Right cardiac atrium (tissue), 5 donors: ENCODE results near the gene ARL4D. TPM values are rescaled to one million over a fixed set of nuclear protein-coding genes. Genes with fewer than 3 reads are reported as not detected.
A peak's percentile ranks its signal among the peaks of the same experiment; 100 is the strongest.

Experiments
- ATAC-seq, 2 donors: fragments of 200-7000 bp; cut with Tn5 transposase; one replicate each; pipeline versions ENCODE4 v1.8.0 to v1.9.1; 2020; ENCODE audit warnings: moderate library complexity in 2 of 2, mild to moderate bottlenecking in 1 of 2
- DNase-seq, 3 donors: peaks; one replicate each; pipeline ENCODE4 v3.0.0-alpha.2; 2020
- H3K27ac ChIP-seq: one replicate; pipeline ENCODE4 v1.5.1; 2013; ENCODE audit warnings: mild to moderate bottlenecking, low read length, control low read depth, moderate library complexity
- H3K27me3 ChIP-seq: one replicate; pipeline ENCODE4 v1.6.1; 2013; ENCODE audit not compliant: control insufficient read depth, insufficient read depth
- H3K4me1 ChIP-seq: one replicate; pipeline ENCODE4 v1.6.1; 2013; ENCODE audit warnings: low read length; ENCODE audit not compliant: control insufficient read depth, insufficient read depth
- H3K4me3 ChIP-seq: one replicate; pipeline ENCODE4 v1.5.1; 2013; ENCODE audit warnings: low read length, control low read depth
- H3K9me3 ChIP-seq: one replicate; pipeline ENCODE4 v1.6.1; 2013; ENCODE audit warnings: low read length; ENCODE audit not compliant: control insufficient read depth
- WGBS: extraction: QIAGEN DNeasy Blood & Tissue Kit; methylation state at CpG from one replicate; pipeline ENCODE4 v1.1.7; 2013; 5-methylcytosine and 5-hydroxymethylcytosine counted together
- intact Hi-C, 4 donors: fragments of 100-400 bp; cut with DNase I; formaldehyde crosslinking; loops; one replicate each; pipeline versions ENCODE4 v1.11.0 to v1.14.0; 2022 to 2023
- polyA plus RNA-seq: library from polyadenylated mRNA; stranded (reverse); fragments of 200-250 nt; gene quantifications from one replicate; pipeline ENCODE4 v1.2.3, GENCODE V29; 2013
- total RNA-seq, 4 donors: library from RNA; stranded (reverse); fragmentation: NEBNext Ultra II Directional; extraction: Animal tissue kit (Norgen Biotek cat#: 25700); gene quantifications; one replicate each; pipeline ENCODE4 v1.2.1, GENCODE V29; 2021
- donor health status: healthy with polysubstance abuse.
- donor health status: DM: no; HTN: yes; CAD: no.
- donor health status: DM: no; HTN: no; CAD: no.
- donor health status: DM: no; HTN: yes; CAD: no; lungs with severe emphysema.
- donor health status: DM: yes; HTN: yes; CAD: no.

ARL4D gene
- total and polyA plus RNA-seq, 5 donors = 10.8 to 24.5 (median 16.2) TPM

GRCh38 chr17:43399839-43400328, 1.1 kb downstream of the ARL4D start:
- ATAC-seq (peak; percentile 16 to 27), DNase-seq (peak; percentile 42 to 72 (median 70))
- Histone ChIP-seq H3K4me3 (peak overlapping the region; percentile 82), H3K27me3 (no peaks in the 10 kb centered on the region), H3K4me1 (peaks cover 4% of the 10 kb centered on the region), H3K27ac (no peak overlapping the region), H3K9me3 (no peaks in the 10 kb centered on the region)
- 37% methylated on average over 28 of the region's 28 CpGs for WGBS
- intact Hi-C loops = no loop called here

GRCh38 chr17:43400943-43401717, 2.3 kb downstream of the ARL4D start:
- intact Hi-C loops = no loop called here
- Histone ChIP-seq H3K27ac (no peak overlapping the region), H3K27me3 (no peaks in the 10 kb centered on the region), H3K4me3 (peak overlapping the region; percentile 82), H3K4me1 (peaks cover 4% of the 10 kb centered on the region), H3K9me3 (no peaks in the 10 kb centered on the region)
- WGBS = 50% methylated on average over 4 of the region's 4 CpGs
- DNase-seq = peak in 1 of 3 donors; percentile 40
- peak; percentile 9 to 23 for ATAC-seq

- no peak for DNase-seq
- H3K4me1 ChIP-seq = peaks cover 4% of the 10 kb centered on the region
- no peak overlapping the region for H3K4me3 ChIP-seq
- H3K9me3 ChIP-seq = no peaks in the 10 kb centered on the region
- intact Hi-C loops = no loop called here
- no peaks in the 10 kb centered on the region for H3K27me3 ChIP-seq
- no peak for ATAC-seq
- H3K27ac ChIP-seq = no peak overlapping the region
- WGBS = 78% methylated on average over 6 of the region's 6 CpGs
Observed at GRCh38 chr17:43402078-43402477, 3.3 kb downstream of the ARL4D start.

GRCh38 chr17:43402567-43402966, 3.8 kb downstream of the ARL4D start:
- WGBS = 73% methylated on average over 3 of the region's 3 CpGs
- intact Hi-C loops = no loop called here
- Histone ChIP-seq H3K4me3 (no peak overlapping the region), H3K27ac (no peak overlapping the region), H3K4me1 (peaks cover 4% of the 10 kb centered on the region), H3K9me3 (no peaks in the 10 kb centered on the region), H3K27me3 (no peaks in the 10 kb centered on the region)
- no peak for DNase-seq
- no peak for ATAC-seq

GRCh38 chr17:43403846-43404245, 5.1 kb downstream of the ARL4D start:
- H3K27ac ChIP-seq = no peak overlapping the region
- no peaks in the 10 kb centered on the region for H3K27me3 ChIP-seq
- ATAC-seq = peak; percentile 50 to 62
- no peak for DNase-seq
- intact Hi-C loops = no loop called here
- no peaks in the 10 kb centered on the region for H3K9me3 ChIP-seq
- no peak overlapping the region for H3K4me3 ChIP-seq
- WGBS = 36% methylated on average over 5 of the region's 5 CpGs
- H3K4me1 ChIP-seq = peaks cover 4% of the 10 kb centered on the region

- no peak overlapping the region for H3K27ac ChIP-seq
- H3K4me3 ChIP-seq = no peak overlapping the region
- DNase-seq (no peak), ATAC-seq (no peak)
- H3K27me3 ChIP-seq = no peaks in the 10 kb centered on the region
- intact Hi-C loops = no loop called here
- peaks cover 8% of the 10 kb centered on the region for H3K4me1 ChIP-seq
- H3K9me3 ChIP-seq = no peaks in the 10 kb centered on the region
Observed at GRCh38 chr17:43405861-43406260, 7.1 kb downstream of the ARL4D start.

- H3K27me3 ChIP-seq = no peaks in the 10 kb centered on the region
- no peak overlapping the region for H3K4me3 ChIP-seq
- intact Hi-C loops = no loop called here
- DNase-seq (no peak), ATAC-seq (peak; percentile 43 to 46)
- H3K9me3 ChIP-seq = no peaks in the 10 kb centered on the region
- WGBS = 49% methylated on average over 10 of the region's 10 CpGs
- peaks cover 16% of the 10 kb centered on the region for H3K4me1 ChIP-seq
- H3K27ac ChIP-seq = no peak overlapping the region
Observed at GRCh38 chr17:43406676-43407645, 8.2 kb downstream of the ARL4D start.

GRCh38 chr17:43409131-43409530, 10.3 kb downstream of the ARL4D start:
- Histone ChIP-seq H3K27ac (no peak overlapping the region), H3K9me3 (no peaks in the 10 kb centered on the region), H3K4me1 (peaks cover 14% of the 10 kb centered on the region), H3K4me3 (no peak overlapping the region), H3K27me3 (no peaks in the 10 kb centered on the region)
- DNase-seq (no peak), ATAC-seq (no peak)
- WGBS = 69% methylated on average over 3 of the region's 3 CpGs
- intact Hi-C loops = no loop called here

- Histone ChIP-seq H3K4me3 (no peak overlapping the region), H3K27me3 (no peaks in the 10 kb centered on the region), H3K27ac (peak overlapping the region; percentile 42), H3K9me3 (no peaks in the 10 kb centered on the region), H3K4me1 (peaks cover 14% of the 10 kb centered on the region)
- WGBS = 52% methylated on average over 6 of the region's 6 CpGs
- ATAC-seq = peak; percentile 70 to 89
- intact Hi-C loops = no loop called here
- peak in 2 of 3 donors; percentile 54 to 78 for DNase-seq
Observed at GRCh38 chr17:43410557-43411368, 12.0 kb downstream of the ARL4D start.

- no peak overlapping the region for H3K27ac ChIP-seq
Observed at GRCh38 chr17:43411369-43411677, 12.5 kb downstream of the ARL4D start.

More at GRCh38 chr17:43411369-43411677, 12.5 kb downstream of the ARL4D start:
- ATAC-seq (no peak), DNase-seq (no peak)
- Histone ChIP-seq H3K27me3 (no peaks in the 10 kb centered on the region), H3K9me3 (no peaks in the 10 kb centered on the region), H3K4me1 (peaks cover 16% of the 10 kb centered on the region), H3K4me3 (no peak overlapping the region)
- intact Hi-C loops = no loop called here
